Activated CD8-positive, alpha-beta memory T cell treated with anti-CD3 and anti-CD28 coated beads for 48 hours (primary cell): ENCODE measurements around the gene STK10.
A peak's percentile ranks its signal among the peaks of the same experiment; 100 is the strongest.
"Not testable (repeated sequence)": the region's sequence is repeated elsewhere in the genome, so short reads cannot be mapped to it uniquely, and the experiment has no call there.

Experiments
- DNase-seq, 3 experiments: peaks; one replicate each; pipeline ENCODE4 v3.0.0-alpha.2; 2020; ENCODE audit warnings: low read depth in 2 of 3, low spot score in 2 of 3

STK10 gene

DNA sequence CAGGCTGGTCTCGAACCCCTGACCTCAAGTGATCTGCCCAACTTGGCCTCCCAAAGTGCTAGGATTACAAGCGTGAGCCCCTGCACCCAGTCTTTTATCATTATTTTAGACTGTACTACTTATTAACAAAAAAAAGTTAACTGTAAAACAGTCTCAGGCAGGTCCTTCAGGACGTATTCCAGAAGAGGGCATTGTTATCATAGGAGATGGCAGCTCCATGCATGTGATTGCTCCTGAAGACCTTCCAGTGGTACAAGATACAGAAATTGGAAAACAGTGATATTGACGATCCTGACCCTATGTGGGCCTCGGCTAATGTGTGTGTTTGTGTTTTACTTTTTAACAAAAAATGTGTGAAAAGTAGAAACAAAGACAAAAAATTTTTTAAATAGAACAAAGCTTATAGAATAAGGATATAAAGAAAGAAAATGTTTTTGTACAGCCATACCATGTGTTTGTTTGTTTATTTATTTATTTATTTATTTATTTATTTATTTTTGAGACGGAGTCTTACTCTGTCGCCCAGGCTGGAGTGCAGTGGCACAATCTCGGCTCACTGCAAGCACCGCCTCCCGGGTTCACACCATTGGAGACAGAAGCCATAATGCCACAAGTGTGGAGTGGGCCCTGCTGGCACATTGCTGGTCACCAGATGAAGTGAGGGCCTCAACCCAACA is 167.8 kb downstream of the STK10 start:
- DNase-seq = not testable (repeated sequence)

DNA sequence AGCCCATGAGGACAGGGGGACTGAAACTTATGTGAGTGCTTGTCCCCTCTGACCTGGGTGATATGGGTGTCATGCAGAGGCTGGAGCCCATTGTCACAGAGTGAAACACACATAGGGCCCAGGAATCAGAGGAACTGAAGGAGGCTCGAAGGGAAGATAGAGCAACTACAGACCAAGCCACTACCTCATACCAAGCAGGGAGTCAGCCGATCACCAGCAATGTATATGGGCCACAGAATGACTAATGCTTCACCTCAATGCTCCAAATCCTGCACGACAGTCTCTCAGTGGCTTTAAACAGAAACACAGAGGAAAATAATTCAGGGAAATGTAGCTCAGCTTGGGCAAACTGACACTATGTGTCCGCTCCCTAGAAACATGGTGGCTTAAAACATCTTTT is 172.7 kb downstream of the STK10 start:
- no peak for DNase-seq

DNA sequence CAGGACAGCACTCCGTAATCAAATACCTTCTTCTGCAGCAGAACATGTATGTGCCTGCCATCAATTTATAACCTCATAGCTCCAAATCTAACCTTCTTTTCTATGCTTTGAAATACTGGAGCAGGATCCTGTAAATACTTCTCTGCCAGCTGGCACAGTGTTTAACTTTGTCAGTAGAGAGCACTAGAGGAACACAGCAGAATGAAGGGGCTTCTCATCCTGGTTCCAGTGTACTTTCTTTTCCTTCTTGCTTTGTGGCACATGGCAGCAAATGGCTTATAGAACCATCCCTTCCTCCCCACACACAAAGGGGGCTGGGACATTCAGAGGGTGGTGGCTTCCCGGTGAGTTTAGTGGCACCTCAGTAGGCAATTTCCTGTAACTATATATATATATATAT is 177.7 kb downstream of the STK10 start:
- DNase-seq = no peak

GRCh38 chr5:172009536-172010270 is 178.3 kb downstream of the STK10 start:
- DNase-seq = no peak

DNA sequence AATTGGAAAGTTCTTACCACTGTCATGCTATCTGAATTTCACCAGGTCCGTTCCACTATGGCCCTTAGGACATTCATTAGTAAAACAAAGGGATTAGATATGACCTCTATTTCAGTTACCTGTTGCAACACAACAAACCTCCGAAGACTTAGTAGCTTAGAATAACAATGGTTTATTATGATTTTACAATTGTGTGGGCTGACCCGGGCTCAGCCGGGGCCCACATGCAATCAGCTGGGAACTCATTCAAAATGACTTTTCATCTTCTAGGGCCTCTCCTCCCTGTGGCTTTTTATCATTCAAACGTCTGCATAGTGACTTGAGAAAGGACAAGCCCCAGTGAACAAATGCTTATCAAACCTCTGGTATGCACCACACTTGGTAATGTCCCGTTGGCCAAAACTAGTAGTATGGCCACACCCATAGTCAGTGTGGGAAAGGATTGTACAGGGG is 179.3 kb downstream of the STK10 start:
- no peak for DNase-seq

- DNase-seq = no peak
Observed at GRCh38 chr5:172008111-172008455, 179.9 kb downstream of the STK10 start.

DNA sequence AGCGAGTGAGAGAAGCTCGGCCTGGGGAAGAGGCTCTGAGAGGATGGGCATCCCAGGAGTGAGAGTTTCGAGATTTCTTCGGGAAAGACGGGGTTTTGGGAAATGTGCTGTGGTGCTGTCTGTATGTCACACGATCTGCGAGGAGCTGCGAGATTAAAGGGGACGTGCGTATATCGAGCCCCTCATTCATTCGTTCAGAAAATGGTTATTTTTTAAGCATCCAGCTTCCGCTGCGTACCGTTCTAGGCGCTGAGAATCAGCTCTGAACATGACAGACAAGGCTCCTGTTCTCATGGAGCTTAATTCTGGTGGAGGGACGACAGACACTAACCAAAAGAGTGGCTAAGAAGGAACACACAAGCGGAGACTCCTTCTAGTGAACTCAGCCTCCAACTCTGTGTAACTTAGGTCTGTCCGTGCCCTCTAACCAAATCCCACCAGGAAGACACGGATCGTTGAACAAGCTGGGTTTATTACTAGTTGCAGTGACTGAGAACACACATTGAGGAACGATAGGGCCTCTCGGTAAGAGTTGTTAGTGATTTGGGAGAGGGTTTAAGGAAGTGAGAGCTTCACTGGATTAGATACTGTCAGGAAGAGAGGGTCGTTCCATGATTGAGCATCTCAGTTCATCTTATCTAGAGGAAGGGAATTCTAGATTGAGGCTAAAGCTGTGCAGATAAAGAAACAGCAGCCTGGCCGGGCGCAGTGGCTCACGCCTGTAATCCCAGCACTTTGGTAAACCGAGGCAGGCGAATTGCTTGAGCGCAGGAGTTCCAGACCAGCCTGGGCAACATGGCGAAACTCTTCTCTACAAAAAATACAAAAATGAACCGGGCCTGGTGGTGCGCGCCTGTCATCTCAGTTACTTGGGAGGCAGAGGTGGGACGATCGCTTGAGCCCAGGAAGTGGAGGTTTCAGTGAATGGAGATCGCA is 180.6 kb downstream of the STK10 start:
- no peak for DNase-seq

DNA sequence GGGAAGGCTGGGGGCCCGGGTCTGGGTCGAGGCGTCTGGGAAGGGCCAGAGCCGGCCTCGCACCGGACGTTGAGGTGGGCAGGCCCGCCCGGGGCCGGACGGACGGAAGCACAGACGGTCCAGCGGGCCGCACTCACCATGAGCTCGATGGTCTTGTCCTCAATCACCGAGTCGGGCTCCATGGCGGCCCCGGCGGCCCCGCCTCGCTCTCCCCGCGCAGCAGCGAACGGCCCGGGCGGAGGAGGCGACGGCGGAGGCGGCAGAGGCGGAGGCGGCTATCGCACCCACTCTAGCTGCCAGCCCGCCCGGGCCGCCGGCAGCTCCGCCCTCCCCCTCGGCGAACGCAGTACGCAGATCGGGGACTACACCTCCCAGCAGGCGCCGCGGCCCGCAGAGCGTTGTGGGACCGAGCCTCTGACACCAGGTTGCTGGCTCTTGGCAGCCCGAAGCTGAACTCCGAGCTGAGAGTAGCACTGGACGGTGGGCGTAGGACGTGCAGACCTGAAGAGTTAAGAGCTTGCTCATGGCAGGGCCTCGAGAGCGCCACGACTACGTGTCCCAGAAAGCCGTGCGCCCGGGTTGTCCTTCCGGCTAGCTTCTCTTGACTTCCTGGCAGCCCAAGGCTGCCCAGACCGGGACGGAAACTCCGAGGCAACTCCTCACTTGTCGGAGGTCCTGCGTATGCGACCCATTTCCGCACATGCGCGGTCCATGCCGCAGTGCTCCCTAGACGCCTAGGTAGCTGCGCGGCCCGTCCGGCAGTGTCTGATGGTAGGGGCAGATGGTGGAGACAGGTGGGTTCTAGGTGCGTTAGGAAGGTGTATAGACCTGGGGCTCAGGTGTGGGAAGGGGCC is 181.5 kb downstream of the STK10 start, which contains the start of gene FBXW11:
Gene FBXW11 (minus strand): TSS at position 318 of the 854 bp plus-strand sequence. CDS start 136 bp downstream, at position 182.
- DNase-seq = peak; percentile 91 to 92 (median 91)

GRCh38 chr5:172005708-172006320 is 182.2 kb downstream of the STK10 start:
- peak in 1 of 3 experiments; percentile 10 for DNase-seq

- DNase-seq = no peak
Observed at GRCh38 chr5:172004824-172005237, 183.2 kb downstream of the STK10 start.

GRCh38 chr5:172003746-172004145 is 184.3 kb downstream of the STK10 start:
- no peak for DNase-seq

- no peak for DNase-seq
Observed at GRCh38 chr5:172002840-172003512, 185.0 kb downstream of the STK10 start.

GRCh38 chr5:172002310-172002709 is 185.7 kb downstream of the STK10 start:
- no peak for DNase-seq

GRCh38 chr5:171999877-172000276 is 188.1 kb downstream of the STK10 start:
- no peak for DNase-seq

DNA sequence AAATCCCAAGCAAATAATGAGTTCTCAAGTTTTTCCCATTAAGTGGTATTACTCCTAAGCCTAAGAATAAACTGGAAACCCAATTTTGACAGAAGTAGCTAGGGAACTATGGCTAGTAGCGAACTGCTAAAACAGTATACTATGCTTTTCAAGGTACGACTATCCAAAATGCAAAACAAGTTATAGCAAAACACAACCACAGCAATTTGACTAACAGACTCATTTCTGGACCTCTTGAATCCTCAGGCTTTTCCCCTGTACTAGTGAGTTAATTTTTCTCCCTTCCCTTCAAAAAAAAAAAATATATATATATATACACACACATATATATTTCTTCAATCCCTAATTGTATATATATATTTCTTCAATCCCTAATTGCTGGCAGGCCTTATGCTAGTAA is 188.9 kb downstream of the STK10 start:
- DNase-seq = no peak

- no peak for DNase-seq
Observed at GRCh38 chr5:171997011-171997410, 191.0 kb downstream of the STK10 start.

DNA sequence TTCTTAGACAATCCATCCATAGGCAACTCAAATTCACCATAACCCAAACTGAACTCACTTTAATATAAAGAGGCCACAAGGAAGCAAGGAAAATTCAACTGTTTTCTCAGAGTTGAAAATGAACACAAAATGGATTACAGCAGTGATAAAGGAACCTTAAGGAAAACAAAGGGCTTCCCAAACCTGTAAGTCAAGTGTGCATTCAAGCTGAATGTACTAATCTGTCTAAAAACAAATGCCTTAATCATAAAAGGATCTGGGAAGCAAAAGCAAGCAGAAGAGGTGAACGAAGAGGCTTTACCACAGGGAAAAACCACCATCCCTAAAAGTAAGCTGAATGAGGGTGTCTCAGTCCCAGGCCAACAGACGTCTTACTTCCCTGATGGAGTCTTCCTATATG is 195.2 kb downstream of the STK10 start:
- DNase-seq = no peak

GRCh38 chr5:171992305-171992704 is 195.7 kb downstream of the STK10 start:
- DNase-seq = no peak
